H1 (cell line): ENCODE measurements around the gene FSD1. TPM values are rescaled to one million over a fixed set of nuclear protein-coding genes. Genes with fewer than 3 reads are reported as not detected.
A peak's percentile ranks its signal among the peaks of the same experiment; 100 is the strongest.

ENCODE experiments used
- CTCF ChIA-PET: fragments of 300-600 bp; sonication (Branson Sonifier 250); formaldehyde crosslinking; loops from one replicate; lab custom pipeline; 2021; ENCODE audit not compliant: partially characterized antibody; lab: Charles Lee
- POLR2A ChIA-PET: fragments of 300-600 bp; sonication (Branson Sonifier 250); formaldehyde crosslinking; loops from one replicate; lab custom pipeline; 2021; ENCODE audit warnings: inconsistent platforms; ENCODE audit not compliant: partially characterized antibody; lab: Charles Lee
- DNase-seq, 2 experiments: peaks; one replicate each; pipeline versions ENCODE4 v3.0.0 to v3.0.0-alpha.2; 2010 to 2022; ENCODE audit warnings: low spot score in 2 of 2, low read depth in 1 of 2, mixed read lengths in 1 of 2
- FAIRE-seq: peaks from 2 replicates; lab custom pipeline; 2011; peaks lifted over from hg19 to GRCh38; lab: Jason Lieb, UNC
- H2AFZ ChIP-seq: 2 replicates; pipeline ENCODE4 v1.8.1; 2012; ENCODE audit warnings: low read length, inconsistent platforms
- H2AK5ac ChIP-seq: 2 replicates; pipeline ENCODE4 v1.6.1; 2013; ENCODE audit warnings: low read depth, low read length
- H2BK120ac ChIP-seq: replicated peaks from 2 replicates; pipeline ENCODE3; 2013; ENCODE audit warnings: low read depth, low read length, inconsistent platforms
- H2BK12ac ChIP-seq: 2 replicates; pipeline ENCODE4 v1.6.1; 2013; ENCODE audit warnings: low read depth, low read length
- H2BK15ac ChIP-seq: 2 replicates; pipeline ENCODE4 v1.6.1; 2013; ENCODE audit warnings: low read length
- H2BK20ac ChIP-seq: 2 replicates; pipeline ENCODE4 v1.6.1; 2013; ENCODE audit warnings: low read length
- H2BK5ac ChIP-seq: 2 replicates; pipeline ENCODE4 v1.6.1; 2013; ENCODE audit warnings: low read depth, low read length
- H3K14ac ChIP-seq: 2 replicates; pipeline ENCODE4 v1.6.1; 2013; ENCODE audit warnings: inconsistent platforms; ENCODE audit not compliant: insufficient read length
- H3K18ac ChIP-seq: 2 replicates; pipeline ENCODE4 v1.6.1; 2013; ENCODE audit warnings: low read length; ENCODE audit errors: extremely low read depth
- H3K23ac ChIP-seq: 2 replicates; pipeline ENCODE4 v1.6.1; 2013; ENCODE audit warnings: inconsistent platforms; ENCODE audit not compliant: insufficient read length
- H3K23me2 ChIP-seq: 2 replicates; pipeline ENCODE4 v1.6.1; 2013; ENCODE audit warnings: low read depth, low read length
- H3K27ac ChIP-seq: 2 replicates; pipeline ENCODE4 v1.6.1; 2011; ENCODE audit warnings: low read depth, low read length, inconsistent platforms
- H3K27me3 ChIP-seq, 4 experiments: replicated peaks in 1 of 4; 1 replicate in 1 of 4; 2 replicates in 3 of 4; pipeline versions ENCODE4 v1.6.1 to v1.8.1; 2011 to 2013; ENCODE audit warnings: low read length in 3 of 4, mild to moderate bottlenecking in 3 of 4, inconsistent platforms in 2 of 4, mixed read lengths in 2 of 4, moderate library complexity in 1 of 4; ENCODE audit not compliant: control insufficient read depth in 3 of 4, insufficient read depth in 3 of 4; ENCODE audit errors: extremely low read depth in 1 of 4
- H3K36me3 ChIP-seq, 4 experiments: 2 replicates each; pipeline versions ENCODE4 v1.6.1 to v1.8.1; 2011 to 2013; ENCODE audit warnings: mild to moderate bottlenecking in 4 of 4, low read length in 3 of 4, moderate library complexity in 2 of 4, control low read depth in 1 of 4, inconsistent platforms in 1 of 4; ENCODE audit not compliant: insufficient read depth in 4 of 4, control insufficient read depth in 2 of 4
- H3K4ac ChIP-seq: replicated peaks from 2 replicates; pipeline ENCODE3; 2013; ENCODE audit warnings: low read length, low read depth, mixed read lengths, inconsistent platforms; ENCODE audit not compliant: insufficient read length
- H3K4me1 ChIP-seq, 4 experiments: replicated peaks in 1 of 4; 1 replicate in 1 of 4; 2 replicates in 3 of 4; pipeline versions ENCODE4 v1.6.1 to v1.8.1; 2011 to 2013; ENCODE audit warnings: low read length in 3 of 4, inconsistent platforms in 2 of 4, mixed read lengths in 1 of 4; ENCODE audit not compliant: insufficient read depth in 4 of 4, control insufficient read depth in 3 of 4
- H3K4me2 ChIP-seq, 2 experiments: 2 replicates each; pipeline versions ENCODE4 v1.6.1 to v1.8.1; 2011 to 2013; ENCODE audit warnings: low read depth in 2 of 2, low read length in 2 of 2, control low read depth in 1 of 2, inconsistent platforms in 1 of 2, mild to moderate bottlenecking in 1 of 2; ENCODE audit not compliant: insufficient read depth in 1 of 2
- H3K4me3 ChIP-seq, 4 experiments: fragments of 200-600, 300-600 bp in 1 of 4; sonication (generic), shearing (Covaris generic), sonication (Bioruptor Twin) in 1 of 4; 2 replicates each; pipeline versions ENCODE4 v1.5.1 to v1.8.1; 2011 to 2016; ENCODE audit warnings: low read length in 4 of 4, low read depth in 3 of 4, control low read depth in 2 of 4, inconsistent platforms in 2 of 4, mild to moderate bottlenecking in 2 of 4, mixed read lengths in 1 of 4, moderate library complexity in 1 of 4; ENCODE audit not compliant: insufficient read depth in 2 of 4; ENCODE audit errors: extremely low read depth in 1 of 4
- H3K56ac ChIP-seq: replicated peaks from 2 replicates; pipeline ENCODE3; 2013; ENCODE audit warnings: low read depth, mild to moderate bottlenecking, mixed read lengths, low read length, inconsistent platforms; ENCODE audit not compliant: insufficient read length
- H3K79me1 ChIP-seq: 2 replicates; pipeline ENCODE4 v1.6.1; 2013; ENCODE audit warnings: low read depth, low read length, control low read depth
- H3K79me2 ChIP-seq, 2 experiments: 2 replicates each; pipeline versions ENCODE4 v1.6.1 to v1.8.1; 2012 to 2013; ENCODE audit warnings: low read length in 2 of 2, mild to moderate bottlenecking in 2 of 2, inconsistent platforms in 1 of 2; ENCODE audit not compliant: insufficient read depth in 2 of 2, control insufficient read depth in 1 of 2
- H3K9ac ChIP-seq, 4 experiments: replicated peaks in 1 of 4; 1 replicate in 1 of 4; 2 replicates in 3 of 4; pipeline versions ENCODE4 v1.6.1 to v1.8.1; 2011 to 2013; ENCODE audit warnings: low read depth in 3 of 4, low read length in 3 of 4, control low read depth in 2 of 4, mild to moderate bottlenecking in 2 of 4, moderate library complexity in 2 of 4, inconsistent platforms in 1 of 4; ENCODE audit errors: extremely low read depth in 1 of 4
- H3K9me3 ChIP-seq, 2 experiments: 2 replicates each; pipeline versions ENCODE4 v1.6.1 to v1.8.1; 2012 to 2013; ENCODE audit warnings: mild to moderate bottlenecking in 2 of 2, moderate library complexity in 2 of 2, control low read depth in 1 of 2, inconsistent platforms in 1 of 2, low read depth in 1 of 2, low read length in 1 of 2, mixed read lengths in 1 of 2; ENCODE audit not compliant: insufficient read depth in 2 of 2
- H4K20me1 ChIP-seq, 2 experiments: replicated peaks in 1 of 2; 2 replicates each; pipeline versions ENCODE3 to v1.8.1; 2011 to 2013; ENCODE audit warnings: inconsistent platforms in 2 of 2, low read length in 2 of 2, mild to moderate bottlenecking in 1 of 2; ENCODE audit not compliant: insufficient read depth in 2 of 2, control insufficient read depth in 1 of 2
- H4K5ac ChIP-seq: 2 replicates; pipeline ENCODE4 v1.6.1; 2013; ENCODE audit warnings: low read length, low read depth, mixed read lengths, inconsistent platforms; ENCODE audit not compliant: insufficient read length
- H4K8ac ChIP-seq: 2 replicates; pipeline ENCODE4 v1.8.0; 2013; ENCODE audit warnings: mild to moderate bottlenecking, moderate library complexity, low read length, inconsistent platforms; ENCODE audit not compliant: insufficient read depth; ENCODE audit errors: extremely low read depth
- H4K91ac ChIP-seq: replicated peaks from 2 replicates; pipeline ENCODE3; 2013; ENCODE audit warnings: low read length, mixed read lengths, inconsistent platforms; ENCODE audit not compliant: insufficient read length
- BCL11A ChIP-seq, 2 experiments: IDR thresholded peaks; one replicate each; pipeline ENCODE4 v1.6.1; 2011; ENCODE audit warnings: low read depth in 2 of 2, low read length in 2 of 2, mild to moderate bottlenecking in 2 of 2
- BRCA1 ChIP-seq: IDR thresholded peaks from 2 replicates; pipeline ENCODE4 v1.6.1; 2012; ENCODE audit warnings: low read depth, low read length, improper control_type of control experiment
- GTF2F1 ChIP-seq: IDR thresholded peaks from 2 replicates; pipeline ENCODE4 v1.6.1; 2012; ENCODE audit warnings: low read depth, low read length, improper control_type of control experiment, borderline replicate concordance
- RFX5 ChIP-seq: IDR thresholded peaks from 2 replicates; pipeline ENCODE4 v1.6.1; 2011; ENCODE audit warnings: low read depth, low read length, improper control_type of control experiment, borderline replicate concordance
- YY1 ChIP-seq: IDR thresholded peaks from 2 replicates; pipeline ENCODE4 v1.6.1; 2011; ENCODE audit warnings: low read depth, mild to moderate bottlenecking, low read length
- WGBS, 2 experiments: shearing (Covaris generic) in 1 of 2; methylation state at CpG; one replicate each; pipeline versions ENCODE4 v1.1.6 to v1.1.7; 2013 to 2015; ENCODE audit warnings: low lambda C conversion rate in 2 of 2, mixed read lengths in 2 of 2, inconsistent platforms in 1 of 2, low coverage in 1 of 2, missing lambda C conversion rate in 1 of 2; ENCODE audit not compliant: insufficient replicate concordance in 2 of 2, insufficient coverage in 1 of 2, insufficient read length in 1 of 2; ENCODE audit errors: extremely low coverage in 1 of 2, missing lambda C conversion rate in 1 of 2; 5-methylcytosine and 5-hydroxymethylcytosine counted together
- polyA plus RNA-seq, 7 experiments: library from polyadenylated mRNA; depleted of rRNA in 3 of 7; stranded (reverse) in 5 of 7; unstranded in 2 of 7; fragments of >200 nt in 5 of 7; fragments of 200-250 nt in 2 of 7; gene quantifications; 1 replicate in 5 of 7; 2 replicates in 1 of 7; 4 replicates in 1 of 7; pipeline versions ENCODE4 v1.2.1 to v1.2.3, GENCODE V29; 2011 to 2013; ENCODE audit warnings: missing spikeins in 2 of 7, mixed read lengths in 2 of 7
- total RNA-seq: library from RNA; stranded (reverse); fragmentation: NEBNext Ultra II Directional; extraction: Animal tissue kit (Norgen Biotek cat#: 25700); gene quantifications from 2 replicates; pipeline ENCODE4 v1.2.1, GENCODE V29; 2021
- TF ChIP-seq, protein P1 (sequence below): IDR thresholded peaks from 2 replicates; pipeline ENCODE4 v1.6.1; 2012; ENCODE audit warnings: inconsistent platforms

Gene FSD1
- total and polyA plus RNA-seq, 2 of the 8 experiments (the other 6 are each of a cell fraction or from before 2014, with no cell fraction given): 58.8 to 181 TPM

- H3K23ac ChIP-seq: no peak overlapping the region
Observed at GRCh38 chr19:4334929-4335570, 30.7 kb downstream of the FSD1 start.

More at GRCh38 chr19:4334929-4335570, 30.7 kb downstream of the FSD1 start:
- Histone ChIP-seq H4K91ac (no peak overlapping the region), H3K27ac (no peak overlapping the region), H3K4me1 (peaks cover 0 to 7% (median 3%) of the 10 kb centered on the region in 4 experiments; a peak in 4 of 7 replicates), H3K9me3 (no peaks in the 10 kb centered on the region), H3K36me3 (peaks cover 0 to 3% (median 0%) of the 10 kb centered on the region in 4 experiments; a peak in 2 of 8 replicates), H3K4ac (no peak overlapping the region), H3K9ac (no peak overlapping the region), H3K4me3 (no peak overlapping the region), H2BK15ac (no peak overlapping the region), H3K56ac (peak overlapping the region; percentile 30), H4K8ac (no peak overlapping the region), H2AFZ (no peak overlapping the region), H3K18ac (no peak overlapping the region), H2BK20ac (no peak overlapping the region), H3K23me2 (peaks cover 22% of the 10 kb centered on the region), H2BK12ac (no peak overlapping the region), H3K4me2 (no peak overlapping the region), H2AK5ac (no peak overlapping the region), H3K14ac (no peak overlapping the region), H3K27me3 (no peaks in the 10 kb centered on the region), H4K20me1 (peaks cover 0 to 10% of the 10 kb centered on the region in 2 experiments), H2BK5ac (no peak overlapping the region), H3K79me1 (no peaks in the 10 kb centered on the region), H3K79me2 (no peaks in the 10 kb centered on the region), H4K5ac (no peak overlapping the region), H2BK120ac (no peak overlapping the region)
- WGBS, 2 experiments: 85 to 100% methylated on average over 4 to 7 of the region's 7 CpGs
- no peak for DNase-seq
- ChIA-PET CTCF (no interaction called here), POLR2A (no interaction called here)
- no peak for TF ChIP-seq GTF2F1
- no peak for TF ChIP-seq BCL11A (IDR thresholded peaks at IDR 0.05; ENCODE audit: low read depth in 2 of 2, low read length in 2 of 2)
- TF ChIP-seq RFX5: no peak
- TF ChIP-seq BRCA1: no peak
- TF ChIP-seq YY1: no peak
- TF ChIP-seq, protein P1, sequence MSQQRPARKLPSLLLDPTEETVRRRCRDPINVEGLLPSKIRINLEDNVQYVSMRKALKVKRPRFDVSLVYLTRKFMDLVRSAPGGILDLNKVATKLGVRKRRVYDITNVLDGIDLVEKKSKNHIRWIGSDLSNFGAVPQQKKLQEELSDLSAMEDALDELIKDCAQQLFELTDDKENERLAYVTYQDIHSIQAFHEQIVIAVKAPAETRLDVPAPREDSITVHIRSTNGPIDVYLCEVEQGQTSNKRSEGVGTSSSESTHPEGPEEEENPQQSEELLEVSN: no peak
- FAIRE-seq: no peak
